CMK (cell line): Measurements from ENCODE around the gene MPPED1.

ENCODE experiments used
- DNase-seq: peaks from one replicate; pipeline ENCODE4 v3.0.0-alpha.2; 2010; ENCODE audit warnings: low read depth

The MPPED1 gene

GRCh38 chr22:43476751-43477725 is 65.2 kb downstream of the MPPED1 start:
- no peak for DNase-seq

DNA sequence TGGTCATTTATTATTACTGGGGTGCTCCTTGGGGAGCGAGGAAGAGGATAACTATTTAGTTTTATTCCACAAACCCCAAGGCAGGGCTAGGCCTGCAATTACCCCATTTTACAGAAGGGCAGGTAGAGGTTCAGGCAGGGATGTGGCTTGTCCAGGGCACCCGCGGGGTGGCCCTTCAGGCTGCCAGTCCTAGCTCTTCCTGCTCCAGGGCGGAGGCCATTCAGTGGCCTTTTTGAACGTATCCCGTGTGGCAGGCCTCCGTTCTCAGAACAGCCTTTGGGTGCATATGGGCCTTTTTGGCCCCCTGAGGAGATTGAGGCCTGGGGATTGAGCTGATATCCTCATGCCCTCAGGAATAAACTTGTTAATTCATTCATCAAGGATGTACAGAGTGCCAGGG is 66.2 kb downstream of the MPPED1 start:
- no peak for DNase-seq

DNA sequence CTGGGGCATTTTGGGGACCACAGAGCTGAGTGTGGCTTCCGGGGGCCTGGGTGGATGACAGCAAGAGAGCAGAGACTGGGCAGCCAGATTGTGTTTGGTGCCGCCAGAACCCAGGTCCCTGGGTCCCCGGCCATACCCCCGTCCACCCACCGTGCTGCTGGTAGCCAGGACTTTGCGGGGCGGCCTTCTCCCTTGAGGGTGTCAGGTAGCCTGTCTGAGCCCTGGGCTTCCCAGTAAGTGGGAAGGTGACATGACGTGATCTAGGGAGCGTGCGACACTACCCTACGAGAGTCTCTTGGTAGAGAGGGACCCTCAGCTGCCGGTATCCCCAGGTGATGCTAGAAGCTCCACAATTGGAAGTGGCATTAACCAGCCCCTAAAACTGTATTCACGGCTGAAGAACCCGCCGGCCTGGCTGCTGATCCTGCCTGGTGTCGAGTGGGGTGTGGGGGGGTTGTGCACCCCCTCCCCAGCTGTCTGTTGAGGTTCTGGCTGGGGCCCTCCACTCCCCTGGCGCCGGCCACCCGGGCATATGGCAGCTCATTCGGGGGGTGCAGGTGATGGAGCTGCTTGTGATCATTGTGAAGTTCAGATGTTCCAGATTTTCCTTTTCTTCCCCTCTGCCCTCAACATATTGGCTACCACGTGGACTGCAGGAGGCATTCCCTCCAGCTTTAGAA is 66.9 kb downstream of the MPPED1 start:
- DNase-seq: no peak

GRCh38 chr22:43479301-43479950 is 67.6 kb downstream of the MPPED1 start:
- no peak for DNase-seq

DNA sequence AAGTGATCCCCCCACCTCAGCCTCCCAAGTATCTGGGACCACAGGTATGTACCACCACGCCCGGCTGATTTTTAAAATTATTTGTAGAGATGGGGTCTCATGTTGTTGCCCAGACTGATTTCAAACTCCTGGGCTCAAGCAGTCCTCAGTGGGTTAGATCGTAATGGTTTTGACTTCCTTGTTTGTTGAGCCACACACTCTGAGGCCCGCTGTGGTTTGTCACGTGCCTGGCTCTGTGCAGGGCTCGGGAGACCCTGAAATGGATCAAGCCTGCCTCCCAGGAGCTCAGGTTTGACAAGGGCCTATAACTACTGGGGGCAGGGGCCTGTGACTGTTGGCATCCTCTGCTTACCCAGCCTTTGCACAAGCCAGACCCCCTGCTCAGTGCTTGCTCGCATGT is 68.1 kb downstream of the MPPED1 start:
- no peak for DNase-seq

DNA sequence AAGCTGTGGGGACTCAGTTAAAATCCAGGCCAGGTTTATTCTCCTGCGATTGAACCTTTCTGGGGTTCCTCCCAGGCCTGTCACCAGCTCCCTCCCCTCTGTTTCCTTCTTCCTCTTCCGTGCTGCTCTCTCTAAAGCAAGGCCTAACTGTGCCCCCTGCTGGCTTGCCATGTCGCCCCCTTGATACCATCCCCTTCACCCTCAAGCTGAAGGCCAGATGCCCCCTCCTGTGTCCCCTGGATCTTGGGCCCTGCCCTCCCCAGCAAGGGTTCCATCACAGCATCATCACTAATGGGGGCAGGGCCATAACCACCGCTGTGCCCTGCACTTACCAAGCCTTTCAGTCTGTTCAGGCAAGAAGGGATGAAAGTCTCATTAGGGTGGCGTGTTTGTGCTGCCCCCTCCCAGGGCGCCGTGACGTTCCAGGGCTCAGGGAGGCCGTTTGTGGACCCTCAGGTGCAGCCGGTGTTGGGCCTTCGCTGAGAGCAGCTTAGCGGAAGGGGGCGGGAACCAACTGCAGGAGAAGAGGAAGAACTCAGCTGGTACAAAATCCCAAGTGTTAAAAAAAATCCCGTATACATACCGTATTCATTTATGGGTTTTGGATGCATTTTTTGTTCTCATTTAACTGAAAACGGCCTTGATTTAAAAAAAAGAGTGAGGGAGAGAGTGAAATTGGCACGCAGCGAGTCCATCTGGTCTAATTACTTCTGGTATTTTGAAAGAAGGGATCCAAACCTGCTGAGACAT is 69.9 kb downstream of the MPPED1 start:
- peak; percentile 15 for DNase-seq

DNA sequence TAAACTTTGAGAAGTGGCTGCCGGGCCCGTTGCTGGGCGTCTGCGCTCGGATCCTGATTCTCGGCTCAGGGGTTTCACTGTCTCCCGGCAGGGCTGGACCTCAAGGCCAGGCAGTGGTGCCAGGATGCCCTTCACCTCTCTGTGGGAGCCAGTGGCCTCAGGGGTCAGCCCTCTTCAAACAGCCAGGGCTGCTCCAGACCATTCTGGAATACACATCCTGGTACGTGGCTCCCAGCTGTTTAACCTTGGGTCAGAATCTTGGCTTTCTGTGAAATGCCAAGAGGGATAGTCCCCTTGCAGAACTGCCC is 70.5 kb downstream of the MPPED1 start:
- no peak for DNase-seq

GRCh38 chr22:43483266-43483665 is 71.5 kb downstream of the MPPED1 start:
- no peak for DNase-seq

DNA sequence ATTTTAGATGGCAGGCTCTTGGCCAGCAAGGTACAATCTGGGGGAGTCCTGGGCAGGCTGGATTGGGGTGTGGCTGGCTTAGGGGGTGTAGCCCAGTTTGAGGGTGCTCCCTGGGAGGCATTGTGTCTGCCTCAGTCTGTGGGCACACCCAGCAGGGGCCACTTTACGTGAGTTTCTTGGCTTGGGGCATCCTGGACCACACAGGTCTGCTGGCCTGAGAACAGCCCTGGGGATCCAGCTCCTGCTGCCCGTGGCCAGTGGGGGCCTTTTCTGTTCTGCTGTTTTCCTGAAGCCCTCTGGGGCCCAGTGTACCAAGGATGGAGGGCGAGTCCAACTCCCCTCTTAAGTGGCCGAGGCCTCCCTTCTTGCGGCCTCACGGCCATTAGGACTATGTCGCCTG is 71.9 kb downstream of the MPPED1 start:
- DNase-seq: no peak

DNA sequence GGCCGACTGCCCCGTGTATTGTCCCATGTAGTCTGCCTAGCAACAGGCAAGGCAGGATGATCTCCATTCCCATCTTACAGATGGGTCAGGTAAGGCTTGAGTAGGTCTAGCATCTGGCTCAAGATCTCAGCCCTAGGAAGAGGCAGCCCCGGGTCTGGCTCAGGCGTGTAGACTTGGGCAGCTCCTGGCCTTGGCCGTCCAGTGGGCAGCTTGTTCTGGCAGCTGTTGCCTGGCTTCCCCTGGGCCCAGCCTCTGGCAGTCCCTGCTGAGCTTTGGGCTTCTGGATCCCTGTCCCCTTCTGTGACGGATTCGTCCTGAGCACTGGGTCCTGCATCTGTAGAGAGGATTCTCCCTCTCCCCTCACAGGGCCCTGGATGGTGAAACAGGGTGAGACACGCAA is 72.4 kb downstream of the MPPED1 start:
- DNase-seq: no peak

- DNase-seq: no peak
Measured at GRCh38 chr22:43485502-43486089, 73.8 kb downstream of the MPPED1 start.

DNA sequence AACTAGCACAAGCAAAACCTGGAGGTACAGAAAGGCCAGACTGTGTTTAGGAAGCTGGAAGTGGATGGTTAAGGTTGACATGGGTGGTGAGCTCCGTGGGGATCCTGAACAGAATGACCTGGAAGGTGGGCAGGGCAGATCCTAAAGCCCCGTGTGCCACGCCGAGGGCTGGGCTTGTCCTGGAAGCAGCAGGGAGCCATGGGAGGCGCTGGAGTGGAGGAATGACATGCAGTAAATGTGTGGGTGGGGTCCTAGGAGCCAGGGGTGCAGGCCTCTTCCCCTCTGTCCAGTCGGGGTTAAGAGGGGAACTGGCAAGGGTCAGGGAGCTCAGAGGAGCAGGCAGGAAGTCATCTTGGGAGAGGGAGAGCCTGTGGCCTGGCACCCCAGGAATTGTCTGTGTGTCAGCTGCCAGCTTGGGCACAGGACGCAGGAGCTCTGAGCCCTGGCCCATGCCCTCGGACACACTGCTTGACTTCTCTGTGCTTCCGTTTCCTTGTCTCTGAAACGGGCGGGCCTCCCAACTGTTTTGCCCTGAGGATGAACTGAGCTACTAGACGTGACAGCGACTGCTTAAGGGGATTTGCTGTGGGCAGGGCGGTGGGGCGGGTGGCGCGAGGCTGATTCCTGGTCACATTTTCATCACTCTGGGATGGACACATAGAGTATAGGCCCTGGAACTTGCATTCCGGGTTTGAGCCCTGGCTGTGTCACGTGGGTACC is 75.7 kb downstream of the MPPED1 start:
- DNase-seq: no peak

DNA sequence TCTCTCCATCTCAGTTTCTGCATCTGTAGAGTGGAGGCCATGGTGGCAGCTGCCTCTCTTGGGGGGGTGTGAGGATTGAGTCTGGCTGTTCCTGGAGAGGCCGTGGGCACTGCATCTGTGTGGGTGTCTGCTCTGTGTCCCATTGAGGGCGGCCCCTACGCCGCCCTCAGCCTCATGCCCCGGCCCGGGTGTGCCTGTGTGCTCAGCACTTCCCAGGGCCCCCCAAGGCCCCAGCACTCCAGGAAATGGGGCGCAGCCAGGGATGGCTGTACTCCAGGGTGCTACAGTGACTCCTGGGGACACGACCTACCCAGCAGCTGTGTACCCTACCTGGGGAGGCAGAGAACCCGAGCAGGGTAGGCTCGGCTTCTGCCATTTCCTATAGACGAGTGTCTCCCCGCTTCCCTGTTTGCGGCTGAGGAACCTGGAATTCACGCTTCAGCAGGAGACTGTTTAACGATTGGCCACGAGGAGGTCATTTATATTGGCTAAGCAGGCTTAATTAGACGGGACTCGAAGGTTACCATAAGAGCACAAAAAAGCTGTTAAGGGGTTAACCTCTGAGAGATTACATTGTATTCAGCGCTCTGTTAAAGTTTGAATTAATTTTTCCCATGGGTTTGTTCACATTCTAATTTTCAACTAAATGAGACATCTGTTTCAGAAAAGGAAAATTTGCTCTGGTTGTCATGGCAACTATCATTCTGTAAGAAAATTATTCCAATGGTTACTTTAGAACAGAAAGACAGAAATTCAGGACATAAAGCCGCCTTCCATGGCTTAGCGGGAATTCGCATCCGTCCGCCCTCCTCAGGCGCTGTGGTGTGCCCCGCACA is 76.4 kb downstream of the MPPED1 start:
- DNase-seq: no peak

DNA sequence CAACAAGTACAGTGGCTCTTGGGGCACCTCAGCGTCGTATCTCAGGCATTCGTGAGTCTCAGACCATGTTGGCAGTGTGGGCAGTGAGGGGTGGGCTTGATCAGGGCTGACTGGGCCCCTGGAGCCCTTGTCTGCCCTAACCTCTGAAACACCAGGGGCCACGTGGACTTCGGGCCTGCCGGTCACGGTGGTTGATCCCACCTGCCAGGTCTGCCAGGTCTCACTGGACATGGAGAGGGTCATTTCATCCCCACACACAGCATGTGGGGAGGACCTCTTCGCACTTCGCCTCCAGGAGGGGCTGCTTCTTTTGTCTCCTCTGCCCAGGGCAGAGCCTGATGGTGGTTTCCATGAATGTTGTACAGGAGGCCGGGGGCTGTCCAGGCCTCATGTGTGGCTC is 77.1 kb downstream of the MPPED1 start:
- DNase-seq: no peak

GRCh38 chr22:43490311-43490710 is 78.5 kb downstream of the MPPED1 start:
- DNase-seq: no peak

DNA sequence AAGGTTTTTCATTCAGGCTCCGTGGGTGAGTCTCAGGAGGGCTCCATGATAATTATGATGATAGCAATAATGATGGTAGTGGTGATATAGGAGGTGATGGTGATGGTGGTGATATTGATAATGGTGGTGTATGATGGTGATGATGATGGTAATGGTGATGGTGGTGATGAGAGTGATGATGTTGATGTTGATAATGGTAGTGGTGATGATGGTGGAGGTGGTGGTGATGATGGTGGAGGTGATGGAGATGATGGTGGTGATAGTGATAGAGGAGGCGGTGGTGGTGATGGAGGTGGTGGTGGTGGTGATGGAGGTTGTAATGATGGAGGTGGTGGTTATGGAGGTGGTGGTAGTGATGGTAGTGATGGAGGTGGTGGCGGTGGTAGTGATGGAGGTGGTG is 79.4 kb downstream of the MPPED1 start:
- no peak for DNase-seq

- DNase-seq: no peak
Measured at GRCh38 chr22:43491737-43492136, 79.9 kb downstream of the MPPED1 start.

- DNase-seq: no peak
Measured at GRCh38 chr22:43493297-43493696, 81.5 kb downstream of the MPPED1 start.

GRCh38 chr22:43497956-43498855 is 86.4 kb downstream of the MPPED1 start:
- no peak for DNase-seq
